GM18519 (cell line): ENCODE measurements around the gene LPIN2.

ENCODE experiments used
- ATAC-seq: cut with Tn5 transposase; IDR thresholded peaks from one replicate; pipeline ENCODE4 v1.9.1; 2021; ENCODE audit warnings: mild to moderate bottlenecking, moderate library complexity; ENCODE audit not compliant: unreplicated experiment, low FRiP score

The LPIN2 gene

GRCh38 chr18:2964361-2965010, 48.5 kb downstream of the LPIN2 start:
- no peak for ATAC-seq
